Measurements from ENCODE around the gene EPSTI1. TPM values are rescaled to one million over a fixed set of nuclear protein-coding genes. Genes with fewer than 3 reads are reported as not detected.
"Not testable (repeated sequence)": the region's sequence is repeated elsewhere in the genome, so short reads cannot be mapped to it uniquely, and the experiment has no call there.

The EPSTI1 gene
- total RNA-seq, 2 experiments from 2014 or later: 8.4 to 9.7 TPM

- POLR2A ChIA-PET: no interaction called here
- peaks cover 5% of the 10 kb centered on the region for H3K4me1 Mint-ChIP-seq (ENCODE audit: low read depth)
These were observed 119.0 kb downstream of the EPSTI1 start for GRCh38 chr13:42873081-42873480.

GRCh38 chr13:42867232-42867631, 124.8 kb downstream of the EPSTI1 start:
- DNase-seq (no peak), ATAC-seq (no peak)
- Mint-ChIP-seq H3K4me3 (no peak overlapping the region), H3K36me3 (ENCODE audit: low read depth) (no peaks in the 10 kb centered on the region), H3K9me3 (no peaks in the 10 kb centered on the region), H3K4me1 (ENCODE audit: low read depth) (no peaks in the 10 kb centered on the region), H3K27ac (no peak overlapping the region), H3K27me3 (peaks cover 4% of the 10 kb centered on the region)
- TF ChIP-seq CTCF (IDR thresholded peaks at IDR 0.05): no peak
- CTCF ChIA-PET: no interaction called here
- intact Hi-C loops (cut with micrococcal nuclease): no loop called here
- POLR2A ChIA-PET: no interaction called here

More at GRCh38 chr13:42873081-42873480, 119.0 kb downstream of the EPSTI1 start:
- ATAC-seq (no peak), DNase-seq (no peak)
- intact Hi-C loops (cut with micrococcal nuclease): no loop called here
- no peak for TF ChIP-seq CTCF (IDR thresholded peaks at IDR 0.05)
- CTCF ChIA-PET: no interaction called here
- no peaks in the 10 kb centered on the region for H3K9me3 Mint-ChIP-seq
- H3K4me3 Mint-ChIP-seq: no peak overlapping the region
- H3K36me3 Mint-ChIP-seq (ENCODE audit: low read depth): no peaks in the 10 kb centered on the region
- H3K27me3 Mint-ChIP-seq: peaks cover 2% of the 10 kb centered on the region
- H3K27ac Mint-ChIP-seq: no peak overlapping the region

GRCh38 chr13:42865768-42866102, 126.3 kb downstream of the EPSTI1 start:
- POLR2A ChIA-PET: no interaction called here
- H3K4me3 Mint-ChIP-seq: no peak overlapping the region
- no peak for TF ChIP-seq CTCF (IDR thresholded peaks at IDR 0.05)
- no peaks in the 10 kb centered on the region for H3K36me3 Mint-ChIP-seq (ENCODE audit: low read depth)
- peaks cover 6% of the 10 kb centered on the region for H3K27me3 Mint-ChIP-seq
- DNase-seq (no peak), ATAC-seq (no peak)
- CTCF ChIA-PET: no interaction called here
- no peak overlapping the region for H3K27ac Mint-ChIP-seq
- H3K4me1 Mint-ChIP-seq (ENCODE audit: low read depth): no peaks in the 10 kb centered on the region
- intact Hi-C loops (cut with micrococcal nuclease): no loop called here
- H3K9me3 Mint-ChIP-seq: no peaks in the 10 kb centered on the region

GRCh38 chr13:42864952-42865767, 126.9 kb downstream of the EPSTI1 start:
- Mint-ChIP-seq H3K27me3 (peaks cover 6% of the 10 kb centered on the region), H3K4me1 (ENCODE audit: low read depth) (no peaks in the 10 kb centered on the region), H3K4me3 (no peak overlapping the region), H3K9me3 (no peaks in the 10 kb centered on the region), H3K27ac (no peak overlapping the region), H3K36me3 (ENCODE audit: low read depth) (no peaks in the 10 kb centered on the region)
- ATAC-seq: no peak
- no peak for TF ChIP-seq CTCF (IDR thresholded peaks at IDR 0.05)
- intact Hi-C loops (cut with micrococcal nuclease): no loop called here
- ChIA-PET POLR2A (no interaction called here), CTCF (no interaction called here)
- DNase-seq: no peak

DNA sequence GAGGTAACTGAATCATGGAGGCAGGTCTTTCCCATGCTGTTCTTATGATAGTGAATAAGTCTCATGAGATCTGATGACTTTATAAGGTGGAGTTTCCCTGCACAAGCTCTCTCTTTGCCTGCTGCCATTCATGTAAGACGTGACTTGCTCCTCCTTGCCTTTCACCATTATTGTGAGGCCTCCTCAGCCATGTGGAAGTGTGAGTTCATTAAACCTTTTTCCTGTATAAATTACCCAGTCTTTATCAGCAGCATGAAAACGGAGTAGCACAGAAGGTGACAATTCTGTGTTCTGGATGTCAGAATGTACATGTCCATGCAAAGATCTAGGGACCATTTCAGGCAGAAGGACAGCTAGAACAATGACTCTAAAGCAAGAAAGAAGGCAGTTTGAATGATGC, 129.7 kb downstream of the EPSTI1 start:
- H3K27ac Mint-ChIP-seq; H3K36me3 Mint-ChIP-seq (ENCODE audit: low read depth); H3K4me1 Mint-ChIP-seq (ENCODE audit: low read depth); H3K9me3 Mint-ChIP-seq; ATAC-seq; H3K27me3 Mint-ChIP-seq; DNase-seq; H3K4me3 Mint-ChIP-seq; CTCF ChIA-PET; POLR2A ChIA-PET; intact Hi-C loops (cut with micrococcal nuclease): not testable (repeated sequence)
